NCI-H1092 treated with DMSO at 0.1 percent for 48 hours (cell line): Measurements from ENCODE around the gene DRAP1.
A peak's percentile ranks its signal among the peaks of the same experiment; 100 is the strongest.
"Not testable (repeated sequence)": the region's sequence is repeated elsewhere in the genome, so short reads cannot be mapped to it uniquely, and the experiment has no call there.

Experiments
- DNase-seq: peaks from one replicate; lab custom pipeline; 2025; lab: John Stamatoyannopoulos, UW

Gene DRAP1

DNA sequence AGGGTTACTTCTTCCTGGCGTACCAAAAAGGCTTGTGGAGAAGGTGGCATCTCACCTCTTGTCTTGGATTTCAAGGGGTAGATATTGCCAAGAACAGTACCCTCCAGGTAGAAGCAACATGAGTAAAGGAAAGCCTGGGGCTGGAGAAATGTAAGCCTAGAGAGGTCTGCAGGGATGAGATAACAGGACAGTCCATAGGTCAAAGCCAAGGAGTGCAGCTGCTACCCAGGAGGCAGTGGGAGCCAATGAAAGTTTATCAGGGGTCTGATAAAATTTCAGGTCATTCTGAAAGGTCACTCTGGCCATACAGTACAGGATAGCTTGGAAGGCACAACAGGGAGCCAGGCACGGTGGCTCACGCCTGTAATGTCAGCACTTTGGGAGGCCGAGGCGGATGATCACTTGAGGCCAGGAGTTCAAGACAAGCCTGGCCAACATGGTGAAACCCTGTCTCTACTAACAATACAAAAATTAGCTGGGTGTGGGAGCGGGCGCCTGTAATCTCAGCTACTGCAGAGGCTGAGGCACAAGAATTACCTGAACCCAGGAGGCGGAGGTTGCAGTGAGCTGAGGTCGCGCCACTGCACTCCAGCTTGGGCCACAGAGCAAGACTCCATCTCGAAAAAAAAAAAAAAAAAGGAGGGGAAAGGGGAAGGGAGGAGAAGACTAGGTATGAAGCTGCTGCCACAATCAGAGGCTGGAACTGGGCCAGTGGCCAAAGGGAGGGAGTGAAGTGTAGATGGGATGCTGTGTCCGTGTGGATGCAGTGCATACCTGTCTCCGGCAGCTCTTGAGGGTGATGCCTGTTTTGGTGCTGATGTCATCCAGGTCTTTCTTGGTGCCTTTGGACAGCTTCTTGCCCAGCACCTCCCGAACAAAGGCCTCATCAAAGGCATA, 32.2 kb upstream of the DRAP1 start:
- no peak for DNase-seq

DNA sequence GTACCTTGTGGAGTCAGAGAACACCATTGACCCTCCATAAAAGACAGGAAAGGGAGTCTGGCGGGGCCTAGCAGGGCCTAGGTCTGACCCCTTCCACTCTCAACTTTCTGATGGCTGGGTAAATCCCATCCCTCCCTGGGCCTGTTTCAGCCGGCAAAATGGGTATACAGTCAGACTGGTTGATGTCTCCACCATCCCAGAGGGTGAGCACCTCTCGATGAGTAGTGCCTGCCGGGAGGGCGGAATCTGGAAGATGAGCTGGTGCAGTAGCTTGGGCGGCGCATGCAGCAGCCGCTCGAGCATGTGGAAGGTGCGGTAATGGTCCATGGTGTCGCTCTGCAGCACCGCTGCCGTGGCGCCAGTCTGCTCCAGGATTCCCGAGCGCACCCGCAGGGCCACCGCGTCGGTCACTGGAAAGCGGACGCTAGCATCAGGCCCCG, 31.5 kb upstream of the DRAP1 start:
- no peak for DNase-seq

DNA sequence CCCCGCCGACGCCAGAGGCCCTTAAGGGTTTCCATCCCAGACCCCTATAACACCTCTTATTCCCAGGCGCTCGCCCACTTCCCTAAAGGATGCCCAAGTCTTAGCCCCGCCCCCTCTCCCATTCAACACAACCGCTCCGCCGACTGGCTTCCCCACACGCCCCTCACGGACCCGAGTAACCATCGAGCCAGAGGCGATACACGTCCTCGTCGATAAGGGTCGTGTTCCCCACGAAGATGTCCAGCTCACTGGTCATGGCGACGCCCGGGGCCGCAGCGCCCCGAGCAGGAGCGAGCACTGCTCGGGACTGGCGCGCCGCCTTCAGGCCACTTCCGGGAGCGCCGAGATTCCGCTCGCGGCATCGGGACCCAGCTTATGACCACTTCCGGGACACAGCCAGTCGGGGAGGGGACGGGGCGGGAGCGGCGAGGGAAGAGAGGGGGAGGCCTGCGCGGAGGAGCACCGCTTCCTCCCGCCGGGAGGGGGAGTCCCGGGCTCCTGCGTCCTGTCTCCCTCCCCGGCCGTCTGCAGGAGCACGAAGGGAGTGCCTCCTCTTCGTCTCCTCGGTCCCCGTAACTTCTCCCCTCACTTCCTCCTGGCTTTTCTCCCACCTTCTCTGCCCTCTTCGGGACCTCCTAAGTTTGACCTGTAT, 30.9 kb upstream of the DRAP1 start, which contains the start of gene FIBP:
Gene FIBP, minus strand, starts transcription at position 309 of the 652 bp plus-strand sequence. Its CDS starts 53 bp downstream, at position 256.
- DNase-seq: peak; percentile 98

DNA sequence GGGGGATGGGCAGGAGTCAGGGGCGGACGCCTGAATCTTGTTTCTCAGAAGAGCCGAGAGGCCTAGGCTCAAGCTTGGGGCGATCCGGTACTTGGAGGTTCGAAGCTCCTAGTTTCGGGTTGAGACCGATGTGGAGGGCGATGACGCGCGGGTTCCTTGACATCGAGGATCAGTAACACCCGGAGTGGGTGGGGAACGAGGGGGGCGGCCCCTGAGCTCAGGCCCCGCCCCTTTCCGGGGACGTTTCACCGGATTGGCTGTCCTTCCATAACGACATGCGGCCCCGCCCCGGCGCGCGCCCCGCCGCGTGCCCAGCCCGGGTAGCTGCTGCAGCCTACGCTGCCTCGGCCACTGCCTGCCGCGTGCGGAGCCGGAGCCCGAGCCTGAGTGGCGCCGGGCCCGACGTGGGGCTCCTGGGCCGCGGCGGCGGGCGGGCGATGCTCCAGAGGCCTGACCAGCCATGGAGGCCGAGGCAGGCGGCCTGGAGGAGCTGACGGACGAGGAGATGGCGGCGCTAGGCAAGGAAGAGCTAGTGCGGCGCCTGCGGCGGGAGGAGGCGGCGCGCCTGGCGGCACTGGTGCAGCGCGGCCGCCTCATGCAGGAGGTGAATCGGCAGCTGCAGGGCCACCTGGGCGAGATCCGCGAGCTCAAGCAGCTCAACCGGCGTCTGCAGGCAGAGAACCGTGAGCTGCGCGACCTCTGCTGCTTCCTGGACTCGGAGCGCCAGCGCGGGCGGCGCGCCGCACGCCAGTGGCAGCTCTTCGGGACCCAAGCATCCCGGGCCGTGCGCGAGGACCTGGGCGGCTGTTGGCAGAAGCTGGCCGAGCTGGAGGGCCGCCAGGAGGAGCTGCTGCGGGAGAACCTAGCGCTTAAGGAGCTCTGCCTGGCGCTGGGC, 28.7 kb upstream of the DRAP1 start, which contains the start of gene CCDC85B:
Gene CCDC85B, plus strand, starts transcription at position 350 of the 895 bp plus-strand sequence. Its CDS starts 111 bp downstream, at position 461.
- peak; percentile 96 for DNase-seq

DNA sequence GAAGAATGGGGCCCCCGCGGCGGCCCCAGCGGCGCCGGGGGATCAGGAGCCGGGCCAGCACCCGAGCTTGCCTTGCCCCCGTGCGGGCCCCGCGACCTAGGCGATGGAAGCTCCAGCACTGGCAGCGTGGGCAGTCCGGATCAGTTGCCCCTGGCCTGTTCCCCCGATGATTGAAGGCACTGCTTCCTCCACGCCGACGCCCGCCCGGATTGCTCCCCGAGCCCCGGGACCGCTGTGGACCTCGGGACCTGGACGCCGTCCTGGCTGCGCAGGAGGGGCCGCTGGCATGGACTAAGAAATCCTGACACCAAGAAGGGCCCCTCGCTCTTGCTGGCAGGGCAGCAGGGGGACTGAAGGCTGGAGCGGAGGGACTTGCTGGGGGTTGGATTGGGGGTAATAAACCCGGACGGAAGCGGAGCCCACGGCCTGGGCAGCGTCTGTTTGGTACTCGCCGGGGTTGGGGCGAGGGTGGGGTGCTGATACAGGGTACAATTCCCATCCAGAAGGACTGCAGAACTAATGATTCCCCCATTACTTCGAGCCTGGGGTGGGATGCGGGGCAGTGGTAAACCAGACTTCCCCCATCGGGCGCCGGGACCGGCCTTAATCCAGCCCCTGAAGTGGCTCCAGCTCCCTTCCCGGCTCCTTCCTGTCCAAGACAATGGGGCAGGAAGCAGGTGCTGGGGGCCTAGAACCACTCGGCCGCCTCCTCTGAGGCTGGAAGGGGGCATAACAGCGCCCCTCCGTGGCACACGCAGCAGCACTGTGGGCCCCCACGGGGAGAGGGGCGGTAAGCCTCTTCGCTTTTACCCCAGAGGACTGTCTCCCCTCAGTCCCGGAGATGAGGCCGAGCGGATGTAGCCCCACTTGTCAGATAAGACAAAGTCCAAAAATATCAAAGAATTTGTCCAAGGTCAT, 27.7 kb upstream of the DRAP1 start:
- DNase-seq: peak; percentile 31

DNA sequence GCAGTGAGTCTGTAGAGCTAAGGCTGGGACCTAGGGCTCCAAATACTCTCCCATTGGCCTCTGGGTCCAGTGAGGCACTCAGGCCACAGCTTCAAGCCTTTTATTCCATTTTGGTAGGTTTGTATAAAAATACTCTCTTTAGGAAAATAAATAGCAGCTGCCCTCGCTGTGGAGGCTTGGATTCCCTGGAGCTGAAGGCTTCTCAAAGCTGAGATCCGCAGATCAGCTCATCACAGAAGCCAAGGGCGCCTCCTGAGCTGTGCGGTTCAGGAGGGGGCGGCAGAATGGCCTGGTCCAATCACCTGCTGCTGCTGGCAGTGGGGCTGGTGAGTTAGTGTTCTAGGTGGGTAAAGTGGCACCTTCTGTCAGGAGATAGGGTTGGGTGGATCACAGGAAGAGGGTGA, 27.1 kb upstream of the DRAP1 start:
- DNase-seq: not testable (repeated sequence)

DNA sequence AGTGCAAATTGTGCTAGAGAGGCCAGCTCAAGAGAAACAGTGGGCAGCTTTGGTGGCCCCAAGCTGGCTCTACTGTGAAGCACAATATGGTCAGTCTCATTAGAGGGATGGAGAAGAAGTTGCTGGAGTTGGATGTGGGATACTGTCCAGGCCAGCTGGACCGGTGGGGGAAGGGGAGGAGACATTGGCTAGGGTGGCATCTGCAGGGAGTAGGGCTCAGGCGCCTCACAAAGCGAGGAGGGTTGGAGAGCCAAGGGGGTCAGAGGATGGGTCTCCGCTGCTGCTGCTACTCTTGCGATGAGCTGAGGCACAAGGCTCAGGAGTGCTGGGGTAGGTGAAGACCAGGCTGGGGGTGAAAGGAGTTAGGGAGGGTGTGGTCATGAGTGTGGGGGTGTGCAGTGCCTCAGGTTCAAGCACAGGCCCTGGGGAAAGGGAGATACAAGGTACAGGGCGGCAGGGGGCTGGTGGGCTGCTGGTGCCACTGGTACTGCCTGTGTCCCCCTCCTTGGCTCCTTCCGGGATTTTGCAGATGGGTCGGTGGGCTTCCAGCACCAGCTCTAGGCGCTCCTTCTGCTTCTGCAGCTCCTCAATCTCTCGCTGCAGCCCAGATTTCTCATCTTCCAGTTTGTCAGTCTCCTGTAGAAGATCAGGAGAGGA, 26.4 kb upstream of the DRAP1 start:
- no peak for DNase-seq

DNA sequence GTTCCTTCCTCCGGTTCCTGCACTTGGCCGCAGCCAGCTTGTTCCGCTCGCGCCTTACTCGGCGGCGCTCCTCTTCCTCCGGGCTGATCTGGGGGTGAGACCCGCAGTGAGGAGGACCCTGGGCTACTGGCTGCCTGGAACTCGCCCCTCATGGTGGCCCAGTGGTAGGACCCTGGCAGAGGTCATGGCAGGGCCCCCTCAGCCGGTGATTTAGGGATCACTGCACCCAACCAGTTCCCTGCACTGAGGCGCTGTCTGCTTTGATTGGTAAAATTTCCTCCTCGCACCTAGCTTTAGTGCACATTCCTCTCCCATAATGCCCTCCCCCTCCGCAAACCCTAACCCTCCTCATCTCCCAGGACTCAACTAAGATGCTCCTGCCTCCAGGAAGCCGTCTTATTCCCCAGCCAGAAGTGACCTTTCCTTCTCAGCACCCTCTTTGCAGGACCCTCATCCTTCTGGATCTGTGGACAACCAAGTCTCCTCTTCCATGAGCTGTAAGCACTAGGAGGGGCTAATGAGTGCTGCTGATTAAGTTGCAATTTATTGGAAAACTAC, 25.1 kb upstream of the DRAP1 start:
- no peak for DNase-seq

DNA sequence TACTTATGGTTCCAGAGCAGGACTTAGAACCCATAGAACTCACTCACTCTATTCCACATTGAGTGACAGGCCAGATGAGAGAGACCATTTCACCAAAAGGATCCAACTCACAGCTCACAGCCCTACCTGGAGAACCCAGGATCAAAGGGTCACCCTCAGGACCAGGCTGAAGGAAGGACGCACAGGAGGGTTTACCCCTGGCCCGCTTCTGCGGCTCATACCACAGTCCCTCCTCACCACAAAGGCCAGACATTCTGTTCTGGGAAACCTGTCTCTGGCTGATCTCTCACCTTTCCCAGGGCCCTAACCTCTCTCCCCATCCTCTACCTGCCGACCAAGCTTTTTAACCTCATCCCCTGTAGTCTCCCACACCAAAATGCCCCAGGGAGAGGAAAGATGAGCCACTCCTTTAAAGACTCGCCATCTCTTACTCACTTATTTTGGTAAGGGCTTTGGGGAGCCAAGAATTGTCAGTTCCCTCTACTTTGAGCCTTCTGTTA, 23.7 kb upstream of the DRAP1 start:
- no peak for DNase-seq

DNA sequence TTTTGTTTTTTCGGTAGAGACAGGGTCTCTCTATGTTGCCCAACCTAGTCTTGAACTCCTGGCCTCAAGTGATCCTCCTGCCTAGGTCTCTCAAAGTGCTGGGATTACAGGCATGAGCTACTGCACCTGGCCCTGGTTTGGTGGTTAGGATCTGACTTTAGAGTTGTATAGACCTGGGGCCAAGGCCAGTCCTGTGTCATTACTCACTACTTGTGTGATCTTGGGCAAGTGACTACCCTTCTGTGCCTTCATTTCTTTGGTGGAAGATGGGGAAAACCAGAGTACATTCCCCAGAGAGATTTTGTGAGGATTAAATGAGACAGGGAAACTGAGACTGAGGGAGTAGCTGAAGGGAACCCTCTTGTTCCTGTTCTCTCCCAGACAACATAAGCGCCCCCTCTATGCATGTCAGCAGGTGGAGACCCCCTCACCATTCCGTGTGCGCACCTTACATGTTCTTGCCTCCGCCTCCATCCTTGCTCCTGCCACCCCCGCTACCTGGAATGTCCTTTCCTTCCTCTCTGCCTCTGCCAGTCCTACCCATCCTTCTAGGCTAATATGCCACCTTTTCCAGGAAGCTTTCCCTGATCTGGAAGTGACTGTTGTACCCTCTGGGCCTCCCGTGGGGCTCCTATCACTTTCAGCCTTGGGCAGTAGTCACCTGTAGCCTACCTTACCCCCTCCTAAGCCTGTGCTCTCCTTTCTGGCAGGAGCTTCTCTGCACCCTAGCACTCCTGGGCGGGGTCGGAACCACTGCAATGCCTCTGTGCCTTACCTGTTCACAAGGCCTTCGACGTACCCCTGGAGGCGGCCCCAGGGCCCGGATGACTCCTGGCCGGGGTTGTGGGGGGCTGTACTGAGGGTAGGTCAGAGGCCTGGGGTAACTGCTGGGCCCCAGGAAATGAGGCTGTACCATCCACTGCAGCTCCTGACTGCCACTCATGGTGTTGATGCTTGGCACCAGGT, 22.9 kb upstream of the DRAP1 start:
- no peak for DNase-seq

DNA sequence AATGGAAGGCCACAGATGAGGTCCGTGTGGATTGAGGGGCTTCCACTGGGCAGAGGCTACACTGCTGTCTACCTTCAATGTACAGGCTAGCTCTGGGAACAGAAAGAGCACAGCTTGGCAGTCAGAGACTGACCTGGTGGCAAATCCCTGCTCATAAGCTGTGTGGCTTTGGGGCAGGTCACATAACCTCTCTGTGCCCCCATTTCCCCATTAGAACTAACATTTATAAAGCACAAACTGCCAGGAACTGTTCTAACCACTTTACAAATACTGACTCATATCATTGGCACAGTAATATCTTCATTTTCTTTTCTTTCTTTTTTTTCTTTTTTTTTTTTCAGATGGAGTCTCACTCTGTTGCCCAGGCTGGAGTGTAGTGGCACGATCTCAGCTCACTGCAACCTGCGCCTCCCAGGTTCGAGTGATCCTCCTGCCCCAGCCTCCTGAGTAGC, 22.2 kb upstream of the DRAP1 start:
- no peak for DNase-seq

DNA sequence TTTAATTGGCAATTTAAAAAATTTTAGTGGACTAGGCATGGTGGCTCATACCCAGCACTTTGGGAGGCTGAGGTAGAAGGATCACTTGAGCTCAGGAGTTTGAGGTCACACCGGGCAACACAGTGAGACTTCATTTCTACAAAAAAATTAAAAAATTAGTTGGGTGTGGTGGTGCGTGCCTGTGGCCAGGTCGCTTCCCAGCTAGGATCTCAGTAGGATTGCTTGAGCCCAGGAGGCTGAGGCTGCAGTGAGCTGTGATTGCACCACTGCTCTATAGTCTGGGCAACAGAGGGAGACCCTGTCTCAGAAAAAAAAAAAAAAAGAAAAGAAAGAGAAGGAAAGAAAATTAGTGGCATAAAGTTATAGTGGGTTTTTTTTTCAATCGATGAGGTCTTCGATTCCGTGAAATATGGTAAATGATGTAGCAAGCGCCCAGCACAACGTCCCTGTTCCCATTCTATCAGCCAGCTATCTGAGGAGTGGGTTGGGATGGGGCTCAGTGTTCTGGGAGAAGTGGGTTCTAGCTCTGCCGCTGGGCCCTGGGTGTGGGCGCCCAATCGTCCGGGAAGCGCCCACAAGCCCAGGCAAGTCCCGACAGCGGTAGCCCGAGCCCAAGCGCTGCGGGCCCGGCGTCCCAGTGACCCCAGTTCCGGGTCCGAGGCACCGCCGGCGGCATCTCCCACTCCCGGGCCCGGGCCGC, 20.4 kb upstream of the DRAP1 start:
- DNase-seq: no peak

DNA sequence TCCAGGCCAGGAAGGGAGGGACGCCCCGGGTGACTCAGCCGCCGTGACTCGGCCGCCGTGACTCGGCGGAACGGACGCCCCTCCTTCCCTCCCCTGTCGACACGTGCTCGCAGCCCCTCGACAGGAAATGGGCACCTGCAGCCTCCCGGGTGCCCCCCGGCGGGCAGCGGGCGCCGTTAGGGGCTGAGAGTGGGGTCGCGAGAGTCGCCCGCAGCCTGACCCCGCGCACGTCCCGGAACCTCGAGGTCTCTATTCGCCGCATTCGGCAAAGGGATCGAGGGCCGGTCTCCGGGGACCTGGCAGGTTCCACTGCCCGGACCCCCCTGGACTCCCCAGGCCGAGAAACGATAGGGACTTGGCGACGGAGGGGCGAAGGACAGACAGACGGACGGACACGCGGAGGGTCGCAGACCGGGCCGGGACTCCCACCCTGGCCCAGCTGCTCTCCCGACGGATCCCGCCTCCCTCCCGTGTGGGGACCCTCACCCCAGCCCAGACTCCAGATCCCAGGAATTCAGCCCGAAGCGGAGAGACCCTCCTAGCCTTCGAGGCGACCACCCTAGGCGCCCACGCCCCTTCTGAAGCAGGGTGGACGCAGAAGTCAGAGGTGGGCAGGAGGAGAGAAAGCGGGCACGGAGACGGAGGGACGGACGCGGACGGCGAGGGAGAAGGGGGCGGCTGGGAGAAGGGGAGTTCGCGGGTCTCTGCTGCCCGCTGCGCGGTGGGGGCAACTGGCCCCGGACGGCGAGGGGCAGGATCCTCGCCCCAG, 19.7 kb upstream of the DRAP1 start:
- DNase-seq: no peak

DNA sequence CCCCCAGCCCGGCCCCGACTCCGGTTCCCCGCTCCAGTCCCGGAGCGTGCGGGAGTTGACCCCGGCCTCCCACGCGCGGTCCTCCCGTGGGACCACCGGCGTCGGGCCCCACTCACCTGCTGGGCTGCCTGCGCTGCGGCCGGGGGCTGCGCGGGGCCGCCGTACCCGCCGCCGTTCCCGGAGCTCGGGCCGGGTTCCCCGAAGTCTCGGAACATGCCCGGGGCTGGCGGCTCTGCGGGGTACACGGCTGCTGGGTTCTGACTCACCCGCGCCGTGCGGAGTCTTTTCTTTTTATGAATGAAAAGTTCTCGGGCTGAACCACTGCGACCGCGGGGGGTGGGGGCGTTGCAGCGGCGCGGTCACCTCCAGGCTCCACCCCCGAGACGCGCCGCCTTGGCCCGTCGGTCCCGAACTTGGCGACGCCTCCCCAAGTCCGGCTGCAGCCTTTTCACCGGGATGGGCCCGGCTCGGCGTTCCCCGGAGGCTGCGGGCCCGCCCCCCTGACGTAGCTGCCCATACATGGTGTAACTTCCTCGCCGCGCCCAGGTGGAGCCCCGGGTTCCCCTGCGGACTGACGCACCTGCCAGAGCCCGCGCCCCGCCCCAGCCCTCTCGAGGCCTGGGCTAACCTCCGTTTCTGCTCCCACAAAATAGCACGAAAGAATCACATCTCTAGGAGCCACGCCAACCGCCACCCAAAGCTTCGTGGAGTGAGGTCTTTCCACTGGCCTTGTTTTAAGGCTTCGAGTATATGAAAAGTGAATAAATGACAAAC, 18.9 kb upstream of the DRAP1 start, which contains the start of gene FOSL1:
Gene FOSL1, minus strand, starts transcription at position 264 of the 774 bp plus-strand sequence. Its CDS starts 49 bp downstream, at position 215.
- DNase-seq: no peak

DNA sequence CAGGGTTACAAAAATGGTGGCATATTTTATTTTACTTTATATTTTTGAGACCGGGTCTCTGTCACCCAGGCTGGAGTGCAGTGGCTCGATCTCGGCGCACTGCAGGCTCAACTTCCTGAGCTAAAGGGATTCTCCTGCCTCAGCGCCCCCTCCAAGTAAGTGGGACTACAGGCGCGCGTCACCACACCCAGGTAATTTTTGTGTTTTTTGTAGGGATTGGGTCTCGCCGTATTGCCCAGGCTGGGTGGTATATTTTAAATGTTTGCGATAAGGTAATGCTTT, 18.4 kb upstream of the DRAP1 start:
- no peak for DNase-seq

DNA sequence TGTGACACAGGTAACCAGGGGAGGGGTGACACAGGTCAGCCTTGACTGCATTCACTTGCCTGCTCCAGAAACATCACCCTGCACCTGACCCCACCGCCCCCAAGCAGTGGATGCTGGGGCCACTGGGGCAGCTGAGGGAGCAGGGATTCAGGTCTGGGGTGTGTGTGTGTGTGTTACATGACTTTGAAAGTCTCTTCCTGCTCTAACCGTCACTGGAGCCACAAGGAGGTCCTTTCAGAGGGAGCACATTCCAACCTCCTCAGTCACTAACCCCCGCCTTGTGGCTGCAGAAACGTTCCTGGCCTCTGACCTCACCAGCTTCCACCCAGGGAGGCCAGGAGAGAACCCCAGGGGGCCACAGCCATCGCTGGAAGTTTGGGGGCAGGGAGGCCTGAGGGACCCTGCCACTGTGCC, 16.2 kb upstream of the DRAP1 start:
- DNase-seq: no peak
